ENCODE measurements around the gene LGR4.
"Not testable (repeated sequence)": the region's sequence is repeated elsewhere in the genome, so short reads cannot be mapped to it uniquely, and the experiment has no call there.

Gene LGR4, protein sequence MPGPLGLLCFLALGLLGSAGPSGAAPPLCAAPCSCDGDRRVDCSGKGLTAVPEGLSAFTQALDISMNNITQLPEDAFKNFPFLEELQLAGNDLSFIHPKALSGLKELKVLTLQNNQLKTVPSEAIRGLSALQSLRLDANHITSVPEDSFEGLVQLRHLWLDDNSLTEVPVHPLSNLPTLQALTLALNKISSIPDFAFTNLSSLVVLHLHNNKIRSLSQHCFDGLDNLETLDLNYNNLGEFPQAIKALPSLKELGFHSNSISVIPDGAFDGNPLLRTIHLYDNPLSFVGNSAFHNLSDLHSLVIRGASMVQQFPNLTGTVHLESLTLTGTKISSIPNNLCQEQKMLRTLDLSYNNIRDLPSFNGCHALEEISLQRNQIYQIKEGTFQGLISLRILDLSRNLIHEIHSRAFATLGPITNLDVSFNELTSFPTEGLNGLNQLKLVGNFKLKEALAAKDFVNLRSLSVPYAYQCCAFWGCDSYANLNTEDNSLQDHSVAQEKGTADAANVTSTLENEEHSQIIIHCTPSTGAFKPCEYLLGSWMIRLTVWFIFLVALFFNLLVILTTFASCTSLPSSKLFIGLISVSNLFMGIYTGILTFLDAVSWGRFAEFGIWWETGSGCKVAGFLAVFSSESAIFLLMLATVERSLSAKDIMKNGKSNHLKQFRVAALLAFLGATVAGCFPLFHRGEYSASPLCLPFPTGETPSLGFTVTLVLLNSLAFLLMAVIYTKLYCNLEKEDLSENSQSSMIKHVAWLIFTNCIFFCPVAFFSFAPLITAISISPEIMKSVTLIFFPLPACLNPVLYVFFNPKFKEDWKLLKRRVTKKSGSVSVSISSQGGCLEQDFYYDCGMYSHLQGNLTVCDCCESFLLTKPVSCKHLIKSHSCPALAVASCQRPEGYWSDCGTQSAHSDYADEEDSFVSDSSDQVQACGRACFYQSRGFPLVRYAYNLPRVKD

GRCh38 chr11:27472398-27473016 lies at the start of gene LGR4:
Gene LGR4 (minus strand): TSS chr11:27472790. CDS start chr11:27472302, 488 bp downstream.
- DNase-seq (ENCODE audit: low spot score): peak; percentile 88

DNA sequence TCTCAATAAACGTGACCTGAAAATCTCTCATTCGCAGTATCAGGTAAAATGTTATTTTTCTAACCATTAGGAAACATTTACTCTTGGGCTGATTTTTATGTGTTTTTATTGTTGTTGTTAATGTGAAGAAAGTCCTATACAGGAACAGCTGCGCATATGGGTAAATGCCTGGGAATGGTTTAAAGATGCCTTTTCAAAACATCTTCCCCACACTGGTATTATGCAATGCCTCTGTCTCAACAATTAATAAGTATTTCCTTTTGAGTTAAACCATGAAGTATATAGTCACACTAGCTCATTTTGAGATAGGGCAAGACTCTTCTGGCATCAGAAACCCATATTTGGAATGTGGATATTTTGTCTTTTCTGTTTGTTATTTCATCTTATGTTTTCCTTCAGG lies 47.6 kb upstream of the LGR4 start:
- no peak for DNase-seq (ENCODE audit: low spot score)

GRCh38 chr11:27518518-27518917 lies 45.9 kb upstream of the LGR4 start:
- DNase-seq (ENCODE audit: low spot score): no peak

DNA sequence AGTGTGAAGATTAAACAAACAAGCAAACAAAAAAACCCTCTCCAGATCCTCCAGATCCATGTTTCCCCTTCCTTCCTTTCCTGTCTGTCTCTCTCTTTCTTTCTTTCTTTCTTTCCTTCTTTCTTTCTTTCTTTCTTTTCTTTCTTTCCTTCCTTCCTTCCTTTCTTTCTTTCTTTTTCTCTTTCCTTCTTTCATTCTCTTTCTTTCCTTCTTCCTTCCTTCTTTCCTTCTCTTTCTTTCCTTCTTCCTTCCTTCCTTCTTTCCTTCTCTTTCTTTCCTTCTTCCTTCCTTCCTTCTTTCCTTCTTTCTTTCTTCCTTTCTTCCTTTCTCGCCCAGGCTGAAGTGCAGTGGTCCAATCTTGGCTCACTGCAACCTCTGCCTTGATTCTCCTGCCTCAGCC lies 44.9 kb upstream of the LGR4 start:
- not testable (repeated sequence) for DNase-seq (ENCODE audit: low spot score)

DNA sequence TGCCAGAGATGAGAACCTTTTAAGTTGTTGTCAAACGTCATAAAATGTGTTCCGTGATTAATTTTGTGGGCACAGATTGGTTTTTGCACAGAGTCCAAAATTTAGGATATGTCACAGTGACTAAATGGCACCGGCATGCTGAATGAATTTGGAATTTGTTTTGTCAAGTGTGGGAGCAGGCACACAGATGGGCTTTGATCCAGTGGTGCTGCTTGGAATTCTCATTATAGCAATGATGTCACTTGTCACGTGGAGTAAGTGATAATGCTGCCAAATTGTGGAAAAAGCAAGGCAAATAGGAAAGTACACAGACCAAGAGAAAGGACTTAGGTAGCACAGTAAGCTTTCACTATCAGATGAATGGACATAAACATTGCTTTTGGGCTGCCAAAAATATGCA lies 42.0 kb upstream of the LGR4 start:
- no peak for DNase-seq (ENCODE audit: low spot score)

DNA sequence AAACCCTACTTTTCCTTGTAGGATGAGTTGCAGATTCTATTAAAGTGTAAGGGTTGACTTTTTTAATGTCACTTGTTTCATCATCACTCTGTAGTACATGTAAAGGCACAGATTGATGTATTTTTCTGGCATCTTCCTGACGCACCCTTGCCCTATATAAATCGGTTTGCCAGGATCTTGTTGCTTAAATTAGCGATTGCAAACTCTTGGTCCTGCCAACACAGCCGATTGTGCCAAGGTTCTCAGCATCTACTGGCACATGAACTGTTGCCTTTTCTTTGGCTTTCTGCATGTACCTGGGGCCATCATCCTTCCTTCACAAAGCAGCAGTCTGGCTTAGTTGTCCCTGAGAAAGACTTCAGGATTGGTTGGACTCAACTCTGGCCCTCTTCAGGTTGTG lies 41.5 kb upstream of the LGR4 start:
- no peak for DNase-seq (ENCODE audit: low spot score)

DNA sequence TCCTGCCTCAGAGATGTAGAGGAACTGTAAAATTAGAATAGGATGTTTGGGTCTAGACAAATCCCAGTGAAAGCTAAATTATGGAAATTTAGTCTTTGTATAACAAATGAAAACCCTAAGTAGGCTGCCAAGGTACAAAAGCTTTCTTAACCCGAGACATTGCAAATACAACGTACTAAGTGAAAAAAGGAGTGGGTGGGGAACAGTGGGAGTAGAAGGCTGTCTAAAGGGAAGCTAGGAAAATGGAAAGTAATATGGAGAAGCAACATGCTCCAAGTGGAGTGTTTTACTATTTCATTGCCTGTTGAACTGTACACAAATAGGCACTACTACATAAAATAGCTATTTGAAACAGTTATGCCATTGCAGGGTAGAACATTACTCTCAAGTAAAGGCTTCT lies 40.8 kb upstream of the LGR4 start:
- DNase-seq (ENCODE audit: low spot score): no peak

DNA sequence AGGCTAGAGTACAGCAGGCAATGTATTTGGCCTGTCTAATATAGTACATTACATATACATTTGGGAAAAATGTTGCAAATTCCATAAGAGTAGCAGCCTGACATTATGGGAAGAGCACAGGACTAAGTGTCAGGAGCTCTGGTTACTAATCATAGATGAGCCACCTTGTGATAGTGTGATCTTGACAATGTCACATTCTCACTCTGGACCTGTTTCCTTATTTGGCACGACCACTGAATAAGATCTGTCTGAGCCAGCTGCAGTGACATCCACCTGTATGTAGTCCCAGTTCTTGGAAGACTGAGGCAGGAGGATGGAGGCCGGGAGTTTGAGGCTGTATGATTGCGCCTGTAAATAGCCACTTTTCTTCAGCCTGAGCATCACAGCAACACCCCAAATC lies 39.6 kb upstream of the LGR4 start:
- DNase-seq (ENCODE audit: low spot score): no peak

GRCh38 chr11:27509908-27510307 lies 37.3 kb upstream of the LGR4 start:
- no peak for DNase-seq (ENCODE audit: low spot score)

GRCh38 chr11:27507557-27508322 lies 35.1 kb upstream of the LGR4 start:
- no peak for DNase-seq (ENCODE audit: low spot score)

GRCh38 chr11:27506200-27507182 lies 33.9 kb upstream of the LGR4 start, which contains the start of gene LIN7C:
Gene LIN7C (minus strand): TSS chr11:27506769. CDS start chr11:27506752, 17 bp downstream.
- peak; percentile 91 for DNase-seq (ENCODE audit: low spot score)

DNA sequence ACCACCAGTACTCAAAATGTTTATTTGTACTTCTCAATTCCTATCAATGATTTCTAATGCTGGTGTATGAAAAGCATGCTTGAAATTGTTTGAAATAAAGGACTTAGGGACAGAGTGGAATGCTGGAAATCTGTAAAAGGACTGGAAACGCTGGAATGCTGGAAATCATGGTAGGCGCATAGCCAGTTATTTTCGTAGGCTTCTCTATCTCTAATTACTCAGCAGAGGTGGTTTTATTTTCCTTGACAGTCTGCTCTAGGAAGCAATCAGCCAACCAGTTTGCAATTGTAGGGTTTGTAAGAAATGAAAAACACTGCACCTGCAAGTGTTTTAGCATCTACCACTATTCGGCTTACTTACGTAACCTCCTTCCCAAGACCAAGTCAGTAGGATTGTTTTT lies 33.2 kb upstream of the LGR4 start:
- no peak for DNase-seq (ENCODE audit: low spot score)

GRCh38 chr11:27504205-27504604 lies 31.6 kb upstream of the LGR4 start:
- DNase-seq (ENCODE audit: low spot score): no peak

GRCh38 chr11:27501100-27501499 lies 28.5 kb upstream of the LGR4 start:
- DNase-seq (ENCODE audit: low spot score): no peak

DNA sequence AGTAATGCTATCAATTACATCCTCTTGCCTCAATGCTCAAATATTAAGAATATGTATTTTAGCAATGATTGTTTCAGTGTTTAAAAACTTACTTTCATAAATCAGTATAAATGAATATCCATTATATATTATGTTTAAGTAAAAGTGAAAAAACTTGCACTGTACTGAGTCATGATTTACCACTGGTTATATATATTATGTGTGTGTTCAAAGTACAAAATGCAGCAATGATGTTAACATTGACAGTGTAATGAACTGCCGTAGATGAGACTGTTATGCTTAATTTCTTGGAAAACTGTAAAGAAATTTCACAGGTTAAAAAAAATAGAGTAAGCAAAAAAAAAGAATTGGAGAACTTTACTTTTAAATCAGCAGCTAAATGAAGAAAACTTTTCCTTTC lies 25.3 kb upstream of the LGR4 start:
- no peak for DNase-seq (ENCODE audit: low spot score)

- DNase-seq (ENCODE audit: low spot score): no peak
Observed at GRCh38 chr11:27497284-27497866, 24.8 kb upstream of the LGR4 start.

GRCh38 chr11:27496461-27496860 lies 23.9 kb upstream of the LGR4 start:
- DNase-seq (ENCODE audit: low spot score): no peak

GRCh38 chr11:27495710-27496300 lies 23.2 kb upstream of the LGR4 start:
- no peak for DNase-seq (ENCODE audit: low spot score)

- no peak for DNase-seq (ENCODE audit: low spot score)
Observed at GRCh38 chr11:27489092-27489491, 16.5 kb upstream of the LGR4 start.

GRCh38 chr11:27487706-27488105 lies 15.1 kb upstream of the LGR4 start:
- DNase-seq (ENCODE audit: low spot score): no peak
